Stimulated activated CD4-positive, alpha-beta T cell treated with anti-CD3 and anti-CD28 coated beads, Interleukin-15, amount 100 ng/mL, for 48 hours (primary cell): ENCODE data around the gene CLMP.
"Not testable (repeated sequence)": the region's sequence is repeated elsewhere in the genome, so short reads cannot be mapped to it uniquely, and the experiment has no call there.

Experiments used
- DNase-seq, 2 donors: peaks; one replicate each; pipeline ENCODE4 v3.0.0-alpha.2; 2020; ENCODE audit warnings: low read depth in 2 of 2

Gene CLMP

GRCh38 chr11:123218451-123218850, 23.4 kb upstream of the CLMP start:
- DNase-seq: no peak

DNA sequence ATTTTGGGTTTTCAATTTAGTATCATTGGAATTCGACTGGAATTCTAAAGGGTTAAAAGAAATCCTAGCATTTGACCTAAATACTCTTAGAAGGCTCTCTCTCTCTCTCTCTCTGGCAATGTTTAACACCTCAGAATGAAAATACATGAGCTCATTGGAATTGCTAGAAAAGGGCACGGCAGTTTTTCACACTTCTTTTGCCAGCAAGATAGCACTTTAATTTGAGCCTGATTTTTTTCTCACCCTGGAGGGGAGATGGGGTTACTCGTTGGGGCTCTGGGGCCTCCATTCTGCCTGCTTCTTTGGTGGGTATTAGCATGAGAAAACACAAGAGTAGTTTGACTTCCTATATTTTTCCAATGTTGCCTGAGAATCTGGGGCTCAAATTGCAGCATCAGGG, 22.8 kb upstream of the CLMP start:
- no peak for DNase-seq

GRCh38 chr11:123216249-123216648, 21.2 kb upstream of the CLMP start:
- DNase-seq: no peak

DNA sequence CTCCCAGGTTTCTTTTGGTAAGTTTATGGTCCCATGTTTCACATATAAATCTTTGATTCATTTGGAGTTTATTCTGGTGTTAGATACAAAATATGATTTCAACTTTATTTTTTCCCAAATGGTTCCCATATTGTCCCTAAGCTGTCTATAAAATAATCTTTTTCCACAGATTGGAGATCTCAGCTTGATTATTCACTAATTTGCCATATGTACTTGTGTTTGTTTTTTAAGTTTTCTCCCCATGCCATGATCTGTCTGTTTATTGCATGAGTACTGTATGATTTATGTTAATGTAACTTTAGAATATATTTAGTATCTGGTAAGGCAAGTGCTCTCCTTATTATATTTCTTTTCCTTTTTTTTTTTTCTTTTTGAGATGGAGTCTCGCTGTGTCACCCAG, 19.9 kb upstream of the CLMP start:
- no peak for DNase-seq

GRCh38 chr11:123214396-123214795, 19.3 kb upstream of the CLMP start:
- no peak for DNase-seq

- DNase-seq: no peak
These were observed 18.3 kb upstream of the CLMP start for GRCh38 chr11:123213307-123213771.

GRCh38 chr11:123212406-123212805, 17.4 kb upstream of the CLMP start:
- no peak for DNase-seq

GRCh38 chr11:123211981-123212380, 16.9 kb upstream of the CLMP start:
- no peak for DNase-seq

GRCh38 chr11:123211149-123211852, 16.3 kb upstream of the CLMP start:
- DNase-seq: no peak

- DNase-seq: no peak
These were observed 14.5 kb upstream of the CLMP start for GRCh38 chr11:123209591-123209990.

GRCh38 chr11:123206791-123207434, 11.9 kb upstream of the CLMP start:
- no peak for DNase-seq

DNA sequence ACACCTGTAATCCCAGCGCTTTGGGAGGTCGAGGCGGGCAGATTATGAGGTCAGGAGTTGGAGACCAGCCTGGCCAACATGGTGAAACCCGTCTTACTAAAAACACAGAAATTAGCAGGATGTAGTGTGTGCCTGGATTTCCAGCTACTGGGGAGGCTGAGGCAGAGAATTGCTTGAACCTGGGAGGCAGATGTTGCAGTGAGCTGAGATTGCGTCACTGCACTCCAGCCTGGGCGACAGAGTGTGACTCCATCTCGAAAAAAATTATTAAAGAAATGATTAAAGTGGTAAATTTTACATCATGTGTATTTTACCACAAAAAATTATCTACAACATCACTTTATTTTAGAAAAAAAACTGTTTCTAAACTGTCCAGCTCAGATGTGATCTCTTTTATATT, 11.0 kb upstream of the CLMP start:
- not testable (repeated sequence) for DNase-seq

GRCh38 chr11:123203934-123204333, 8.9 kb upstream of the CLMP start:
- no peak for DNase-seq

- DNase-seq: no peak
These were observed 8.4 kb upstream of the CLMP start for GRCh38 chr11:123203471-123203870.

DNA sequence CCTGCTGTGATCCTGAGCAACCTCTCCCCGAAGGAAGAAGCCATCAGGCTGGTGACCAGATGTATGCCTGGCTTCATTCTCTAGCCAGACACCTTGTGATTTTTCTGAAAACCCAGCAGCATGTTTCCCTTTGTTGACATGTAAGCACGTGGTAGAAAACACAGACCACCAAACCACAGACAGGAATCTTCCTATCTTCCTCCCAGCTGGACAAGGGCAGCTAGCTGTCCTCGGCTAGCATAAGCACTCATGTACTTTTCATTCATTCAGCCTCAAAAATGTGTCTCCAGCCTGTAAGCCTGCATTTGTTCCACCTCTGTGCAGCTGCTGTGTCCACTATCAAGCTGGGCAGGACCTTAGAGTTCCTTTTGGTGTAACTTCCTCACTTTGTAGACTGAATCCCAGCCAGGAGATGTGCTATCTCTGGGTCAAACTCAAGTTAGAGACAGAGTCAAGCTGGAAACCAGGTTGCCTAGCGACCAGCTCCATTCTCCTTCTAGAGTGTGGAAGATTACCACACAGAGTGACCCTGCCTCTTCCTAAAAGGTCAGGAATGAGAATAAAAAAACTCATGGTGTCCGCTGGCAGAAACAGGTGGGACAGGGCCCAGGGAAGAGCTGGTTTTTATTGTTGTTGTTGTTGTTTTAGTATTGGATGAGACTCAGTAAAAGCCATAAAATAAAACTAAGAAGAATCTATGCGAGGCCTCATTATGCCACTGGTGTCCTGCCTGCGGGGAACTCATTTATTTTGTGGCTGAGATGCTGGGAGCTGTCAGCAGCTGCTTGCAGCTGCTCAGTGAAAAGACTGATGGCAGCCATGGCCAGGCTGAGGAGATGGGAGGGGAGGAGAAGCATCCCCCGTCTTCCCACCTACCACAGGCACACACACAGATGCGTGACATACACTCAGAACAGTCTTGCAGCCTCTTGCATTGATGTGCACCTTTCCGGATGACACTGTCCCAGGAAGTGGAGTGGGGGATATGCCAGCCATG, 7.4 kb upstream of the CLMP start:
- no peak for DNase-seq

DNA sequence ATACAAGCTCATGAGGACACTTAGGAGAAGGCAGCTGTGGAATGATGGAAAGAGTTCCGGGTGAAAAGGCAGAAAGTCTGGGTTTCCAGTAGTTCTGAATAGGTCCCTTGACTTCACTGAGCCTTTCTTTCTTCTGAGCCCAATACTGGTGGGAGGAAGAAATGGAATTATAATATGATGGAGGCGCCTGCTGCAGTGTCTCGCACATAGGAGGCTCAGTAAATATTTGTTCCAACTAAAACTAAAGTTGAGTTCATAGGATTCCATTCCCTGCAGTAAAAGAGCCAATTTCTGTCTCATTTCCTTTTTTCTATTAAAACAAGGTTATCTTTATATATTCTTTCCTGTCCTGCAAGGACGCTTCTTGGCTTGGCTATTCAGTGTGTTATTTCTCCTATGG, 5.2 kb upstream of the CLMP start:
- no peak for DNase-seq

GRCh38 chr11:123197711-123198110, 2.7 kb upstream of the CLMP start:
- no peak for DNase-seq

DNA sequence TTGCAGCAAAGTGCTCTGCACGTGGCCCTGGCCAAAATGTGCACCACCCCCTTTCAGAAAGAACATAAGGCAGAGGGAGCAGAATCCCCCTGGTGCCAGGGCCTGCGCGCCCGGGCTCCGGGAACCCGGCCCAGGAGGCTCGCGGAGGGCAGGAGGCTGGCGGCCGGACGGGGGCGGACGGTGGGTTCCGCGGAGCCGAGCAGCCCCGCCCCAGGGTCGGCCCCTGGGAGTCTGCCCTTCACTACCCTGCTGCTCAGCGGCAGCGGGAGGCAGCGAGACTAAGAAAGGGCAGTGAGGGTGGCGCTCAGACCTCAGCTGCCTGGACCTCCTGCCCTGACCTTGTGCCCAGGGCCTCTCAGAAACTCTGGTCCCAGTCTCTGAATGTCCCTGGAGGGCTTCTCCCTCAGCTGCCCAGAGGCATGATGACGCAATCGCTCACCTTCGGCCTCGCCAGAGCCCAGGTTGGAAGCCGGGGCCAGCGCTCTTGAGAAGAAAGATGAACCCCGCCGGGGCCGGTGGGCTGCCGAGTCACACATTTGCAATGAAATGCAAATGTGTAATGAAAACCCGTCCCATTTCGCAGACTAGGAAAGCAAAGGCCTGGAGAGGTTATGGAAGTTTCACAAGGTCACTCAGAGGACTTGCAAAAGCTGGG, 1.1 kb upstream of the CLMP start:
- DNase-seq: no peak

DNA sequence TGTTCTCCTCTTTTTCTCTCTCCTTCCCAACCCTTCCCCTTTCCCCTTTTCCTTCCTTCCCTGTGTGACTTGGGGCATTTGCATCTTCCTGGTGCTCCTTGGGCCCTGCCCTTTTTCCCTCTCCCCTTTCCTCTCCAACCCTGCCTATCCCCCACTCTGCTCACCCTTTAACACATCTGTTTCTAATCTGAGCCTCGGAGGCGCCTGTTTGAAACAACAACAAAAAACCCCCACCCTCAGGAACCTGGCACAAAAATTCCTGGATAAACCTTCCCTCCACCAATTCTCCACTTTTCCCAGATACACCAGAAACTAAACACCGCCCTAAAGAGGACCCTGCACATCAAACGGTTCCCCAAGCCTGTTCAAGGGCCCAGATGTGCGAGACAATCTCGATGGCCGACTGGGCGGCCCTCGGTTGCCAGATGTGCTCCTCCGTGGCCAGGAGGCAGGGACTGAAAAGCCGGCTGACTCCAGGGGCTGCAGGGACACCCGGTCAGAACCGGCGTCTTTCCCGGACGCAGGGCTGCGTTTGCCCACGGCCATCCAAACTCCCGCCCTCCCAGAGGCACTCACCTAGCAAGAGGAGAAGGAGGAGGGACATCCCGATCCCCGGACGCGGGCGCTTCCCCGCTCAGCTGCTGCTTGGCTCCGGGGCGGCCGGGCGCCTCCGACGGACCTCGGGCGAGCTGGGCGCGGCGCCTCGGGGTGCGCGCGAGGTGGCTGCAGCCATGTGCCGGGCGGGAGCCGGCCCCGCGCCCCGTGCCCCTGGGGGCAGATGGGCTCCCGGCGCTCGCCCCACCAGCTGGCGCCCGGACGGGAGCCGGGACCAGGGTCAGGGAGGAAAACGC, 486 bp downstream of the CLMP start:
- no peak for DNase-seq

DNA sequence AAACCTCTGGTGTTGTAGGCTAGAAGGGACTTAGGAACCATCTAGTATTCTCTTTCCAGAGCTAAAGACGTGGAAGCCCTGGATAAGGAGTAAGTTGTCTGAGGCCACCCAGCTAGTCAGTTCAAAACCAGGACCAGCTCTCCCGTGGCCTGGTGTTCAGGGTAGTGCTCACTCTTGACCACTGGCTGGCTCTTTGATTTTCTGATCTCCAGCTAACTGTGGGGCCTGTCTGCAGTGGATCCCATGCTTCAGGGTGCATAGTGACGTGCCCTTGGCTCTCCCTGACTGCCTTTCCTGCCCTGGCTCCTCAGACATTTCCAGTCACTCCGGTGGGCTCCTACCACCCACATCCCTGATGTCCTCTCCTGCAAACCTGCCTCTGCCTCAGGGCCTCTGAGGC, 1.3 kb downstream of the CLMP start:
- DNase-seq: no peak

DNA sequence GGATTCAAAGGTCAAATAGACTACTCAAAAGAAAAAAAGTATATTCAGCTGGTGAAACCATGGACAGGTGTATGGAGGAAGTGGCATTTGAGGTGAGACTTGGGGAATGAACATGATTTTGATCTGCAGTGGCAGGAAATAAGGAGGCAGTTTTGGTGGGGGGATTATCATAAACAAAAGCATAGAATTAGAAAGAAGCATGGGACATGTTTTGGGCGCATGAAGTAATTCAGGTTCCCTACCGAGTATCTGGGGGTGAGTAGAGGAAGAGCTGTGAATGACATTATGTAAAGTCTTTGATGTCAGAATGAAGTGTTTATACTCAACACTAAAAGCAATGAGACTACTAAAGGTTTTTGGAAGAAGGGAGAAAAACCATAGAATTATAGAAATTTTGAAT, 3.1 kb downstream of the CLMP start:
- no peak for DNase-seq
